Mucosa of stomach (tissue), 1 donor: ENCODE data around the gene CPNE7.

Experiments used
- H3K27me3 ChIP-seq: one replicate; pipeline ENCODE4 v1.7.0; 2013; ENCODE audit warnings: mild to moderate bottlenecking, low read length; ENCODE audit not compliant: control insufficient read depth, insufficient read depth
- H3K36me3 ChIP-seq: one replicate; pipeline ENCODE4 v1.7.0; 2013; ENCODE audit warnings: low read length; ENCODE audit not compliant: control insufficient read depth, insufficient read depth
- H3K4me1 ChIP-seq: one replicate; pipeline ENCODE4 v1.7.0; 2013; ENCODE audit warnings: mild to moderate bottlenecking, low read length; ENCODE audit not compliant: control insufficient read depth, insufficient read depth
- H3K4me3 ChIP-seq: one replicate; pipeline ENCODE4 v1.7.0; 2013; ENCODE audit warnings: low read length
- H3K9ac ChIP-seq: one replicate; pipeline ENCODE4 v1.7.0; 2013; ENCODE audit warnings: mild to moderate bottlenecking, low read length, moderate library complexity
- H3K9me3 ChIP-seq: one replicate; pipeline ENCODE4 v1.7.0; 2013; ENCODE audit warnings: mild to moderate bottlenecking, low read length, moderate library complexity; ENCODE audit not compliant: control insufficient read depth
- donor health status: Pancreatic carcinoma.

Gene CPNE7

GRCh38 chr16:89575247-89576152, at the start of gene CPNE7:
TSS of gene CPNE7 (plus strand) at chr16:89575758. CDS start at chr16:89575898, 140 bp downstream.
- no peaks in the 10 kb centered on the region for H3K9me3 ChIP-seq
- H3K4me3 ChIP-seq = no peak within 1 kb of the TSS
- H3K36me3 ChIP-seq = no peaks in the 10 kb centered on the region
- H3K9ac ChIP-seq = peak within 1 kb of the TSS; percentile 29
- H3K27me3 ChIP-seq = peaks cover 37% of the 10 kb centered on the region
- H3K4me1 ChIP-seq = peaks cover 25% of the 10 kb centered on the region

- Histone ChIP-seq H3K9me3 (no peaks in the 10 kb centered on the region), H3K4me1 (no peaks in the 10 kb centered on the region), H3K27me3 (no peaks in the 10 kb centered on the region), H3K36me3 (peaks cover 26% of the 10 kb centered on the region), H3K4me3 (no peak overlapping the region), H3K9ac (no peak overlapping the region)
Observed at GRCh38 chr16:89529097-89529496, 46.5 kb upstream of the CPNE7 start.

GRCh38 chr16:89530401-89531381, 44.9 kb upstream of the CPNE7 start:
- peaks cover 4% of the 10 kb centered on the region for H3K4me1 ChIP-seq
- H3K9me3 ChIP-seq = no peaks in the 10 kb centered on the region
- H3K9ac ChIP-seq = no peak overlapping the region
- no peak overlapping the region for H3K4me3 ChIP-seq
- H3K27me3 ChIP-seq = no peaks in the 10 kb centered on the region
- H3K36me3 ChIP-seq = peaks cover 33% of the 10 kb centered on the region

GRCh38 chr16:89531821-89532526, 43.6 kb upstream of the CPNE7 start:
- Histone ChIP-seq H3K9me3 (no peaks in the 10 kb centered on the region), H3K27me3 (no peaks in the 10 kb centered on the region), H3K4me1 (peaks cover 7% of the 10 kb centered on the region), H3K4me3 (no peak overlapping the region), H3K9ac (no peak overlapping the region), H3K36me3 (peaks cover 33% of the 10 kb centered on the region)

GRCh38 chr16:89534252-89534756, 41.3 kb upstream of the CPNE7 start:
- H3K9me3 ChIP-seq = no peaks in the 10 kb centered on the region
- H3K27me3 ChIP-seq = no peaks in the 10 kb centered on the region
- H3K36me3 ChIP-seq = peaks cover 27% of the 10 kb centered on the region
- no peak overlapping the region for H3K4me3 ChIP-seq
- no peak overlapping the region for H3K9ac ChIP-seq
- peaks cover 7% of the 10 kb centered on the region for H3K4me1 ChIP-seq

- H3K4me1 ChIP-seq = peaks cover 7% of the 10 kb centered on the region
- no peaks in the 10 kb centered on the region for H3K27me3 ChIP-seq
- no peak overlapping the region for H3K9ac ChIP-seq
- no peaks in the 10 kb centered on the region for H3K9me3 ChIP-seq
- no peak overlapping the region for H3K4me3 ChIP-seq
- H3K36me3 ChIP-seq = peaks cover 24% of the 10 kb centered on the region
Observed at GRCh38 chr16:89536371-89536770, 39.2 kb upstream of the CPNE7 start.

- Histone ChIP-seq H3K4me3 (no peak overlapping the region), H3K27me3 (no peaks in the 10 kb centered on the region), H3K36me3 (peaks cover 24% of the 10 kb centered on the region), H3K4me1 (peaks cover 7% of the 10 kb centered on the region), H3K9ac (no peak overlapping the region), H3K9me3 (no peaks in the 10 kb centered on the region)
Observed at GRCh38 chr16:89536886-89537548, 38.5 kb upstream of the CPNE7 start.

- Histone ChIP-seq H3K4me3 (no peak overlapping the region), H3K27me3 (no peaks in the 10 kb centered on the region), H3K36me3 (peaks cover 21% of the 10 kb centered on the region), H3K9ac (no peak overlapping the region), H3K4me1 (peaks cover 7% of the 10 kb centered on the region), H3K9me3 (no peaks in the 10 kb centered on the region)
Observed at GRCh38 chr16:89537549-89537925, 38.0 kb upstream of the CPNE7 start.

GRCh38 chr16:89538286-89538685, 37.3 kb upstream of the CPNE7 start:
- Histone ChIP-seq H3K36me3 (peaks cover 18% of the 10 kb centered on the region), H3K27me3 (no peaks in the 10 kb centered on the region), H3K9ac (no peak overlapping the region), H3K9me3 (no peaks in the 10 kb centered on the region), H3K4me1 (peaks cover 7% of the 10 kb centered on the region), H3K4me3 (no peak overlapping the region)

- peaks cover 17% of the 10 kb centered on the region for H3K4me1 ChIP-seq
- no peak overlapping the region for H3K4me3 ChIP-seq
- H3K27me3 ChIP-seq = no peaks in the 10 kb centered on the region
- H3K9me3 ChIP-seq = no peaks in the 10 kb centered on the region
- peaks cover 7% of the 10 kb centered on the region for H3K36me3 ChIP-seq
- H3K9ac ChIP-seq = no peak overlapping the region
Observed at GRCh38 chr16:89540557-89540956, 35.0 kb upstream of the CPNE7 start.

GRCh38 chr16:89541792-89542191, 33.8 kb upstream of the CPNE7 start:
- H3K27me3 ChIP-seq = no peaks in the 10 kb centered on the region
- no peak overlapping the region for H3K9ac ChIP-seq
- no peak overlapping the region for H3K4me3 ChIP-seq
- H3K9me3 ChIP-seq = no peaks in the 10 kb centered on the region
- peaks cover 3% of the 10 kb centered on the region for H3K36me3 ChIP-seq
- peaks cover 23% of the 10 kb centered on the region for H3K4me1 ChIP-seq
